LNCaP clone FGC (cell line): Measurements from ENCODE around the gene ST6GALNAC1.
A peak's percentile ranks its signal among the peaks of the same experiment; 100 is the strongest.

ENCODE experiments used
- DNase-seq: peaks from one replicate; pipeline ENCODE4 v3.0.0-alpha.2; 2011; ENCODE audit warnings: low read depth
- H3K4me3 ChIP-seq: 2 replicates; pipeline ENCODE4 v1.5.1; 2011; ENCODE audit warnings: mild to moderate bottlenecking, low read depth, low read length, control low read depth
- TF ChIP-seq, protein P1 (sequence below): IDR thresholded peaks from 2 replicates; pipeline ENCODE4 v1.5.1; 2012; ENCODE audit warnings: mild to moderate bottlenecking; ENCODE audit not compliant: control insufficient read depth, insufficient read depth; ENCODE audit errors: extremely low read depth

ST6GALNAC1 gene

GRCh38 chr17:76671123-76671911 is 27.8 kb upstream of the ST6GALNAC1 start:
- TF ChIP-seq, protein P1, sequence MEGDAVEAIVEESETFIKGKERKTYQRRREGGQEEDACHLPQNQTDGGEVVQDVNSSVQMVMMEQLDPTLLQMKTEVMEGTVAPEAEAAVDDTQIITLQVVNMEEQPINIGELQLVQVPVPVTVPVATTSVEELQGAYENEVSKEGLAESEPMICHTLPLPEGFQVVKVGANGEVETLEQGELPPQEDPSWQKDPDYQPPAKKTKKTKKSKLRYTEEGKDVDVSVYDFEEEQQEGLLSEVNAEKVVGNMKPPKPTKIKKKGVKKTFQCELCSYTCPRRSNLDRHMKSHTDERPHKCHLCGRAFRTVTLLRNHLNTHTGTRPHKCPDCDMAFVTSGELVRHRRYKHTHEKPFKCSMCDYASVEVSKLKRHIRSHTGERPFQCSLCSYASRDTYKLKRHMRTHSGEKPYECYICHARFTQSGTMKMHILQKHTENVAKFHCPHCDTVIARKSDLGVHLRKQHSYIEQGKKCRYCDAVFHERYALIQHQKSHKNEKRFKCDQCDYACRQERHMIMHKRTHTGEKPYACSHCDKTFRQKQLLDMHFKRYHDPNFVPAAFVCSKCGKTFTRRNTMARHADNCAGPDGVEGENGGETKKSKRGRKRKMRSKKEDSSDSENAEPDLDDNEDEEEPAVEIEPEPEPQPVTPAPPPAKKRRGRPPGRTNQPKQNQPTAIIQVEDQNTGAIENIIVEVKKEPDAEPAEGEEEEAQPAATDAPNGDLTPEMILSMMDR: no peak
- DNase-seq: peak; percentile 100
- H3K4me3 ChIP-seq: peak overlapping the region; percentile 64

DNA sequence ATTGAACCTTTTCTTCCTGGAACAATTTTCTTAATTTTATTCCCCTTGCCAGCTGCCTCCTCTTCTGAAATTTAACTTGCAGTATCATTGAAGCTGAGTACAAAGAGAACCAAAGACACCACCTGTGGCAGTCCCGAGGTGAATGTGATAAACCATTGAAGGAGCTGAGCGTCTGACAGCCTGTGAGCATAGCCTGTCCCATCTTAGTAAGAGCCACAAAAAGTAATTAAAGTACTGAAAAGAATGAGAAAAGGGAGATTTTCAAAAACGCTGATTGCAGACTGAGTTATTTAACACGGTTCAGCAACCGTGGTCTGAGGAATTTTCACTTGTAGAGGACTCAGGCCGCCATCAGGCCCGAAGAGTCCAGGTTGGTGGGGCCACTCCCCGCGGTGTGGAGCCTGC is 27.2 kb upstream of the ST6GALNAC1 start:
- no peak for DNase-seq
- no peak overlapping the region for H3K4me3 ChIP-seq
- TF ChIP-seq, protein P1: no peak

- TF ChIP-seq, protein P1: no peak
- DNase-seq: no peak
- H3K4me3 ChIP-seq: no peak overlapping the region
These were observed 26.6 kb upstream of the ST6GALNAC1 start for GRCh38 chr17:76670020-76670717.

DNA sequence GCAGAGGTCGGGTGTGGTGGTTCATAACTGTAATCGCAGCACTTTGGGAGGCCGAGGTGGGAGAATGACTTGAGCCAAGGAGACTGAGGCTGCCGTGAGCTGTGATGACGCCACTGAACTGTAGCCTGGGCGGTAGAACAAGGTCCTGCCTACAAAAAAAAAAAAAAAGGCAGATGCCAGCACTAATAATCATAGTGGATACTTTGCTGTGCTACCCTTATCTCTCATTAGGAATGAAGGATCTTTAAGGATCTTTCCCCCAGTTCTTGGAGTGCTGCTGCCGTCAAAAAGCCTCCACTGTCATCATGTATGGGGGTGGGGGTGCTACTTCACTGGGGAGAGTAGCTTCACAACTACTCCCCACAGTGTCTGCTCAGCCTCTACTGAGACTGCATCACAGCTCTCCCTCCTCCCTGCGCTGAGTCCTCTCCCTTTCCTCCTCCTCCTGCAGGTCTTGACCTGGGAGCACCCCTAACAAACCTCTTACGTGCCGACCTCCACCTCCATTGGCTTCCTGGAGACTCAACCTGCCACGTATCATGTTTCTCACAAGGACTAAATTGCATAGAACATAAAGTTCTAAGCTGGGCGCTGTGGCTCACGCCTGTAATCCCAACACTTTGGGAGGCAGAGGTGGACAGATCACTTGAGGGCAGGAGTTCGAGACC is 24.4 kb upstream of the ST6GALNAC1 start:
- no peak overlapping the region for H3K4me3 ChIP-seq
- DNase-seq: no peak
- TF ChIP-seq, protein P1: no peak

- H3K4me3 ChIP-seq: no peak overlapping the region
- no peak for DNase-seq
- TF ChIP-seq, protein P1: no peak
These were observed 23.9 kb upstream of the ST6GALNAC1 start for GRCh38 chr17:76667491-76667755.

DNA sequence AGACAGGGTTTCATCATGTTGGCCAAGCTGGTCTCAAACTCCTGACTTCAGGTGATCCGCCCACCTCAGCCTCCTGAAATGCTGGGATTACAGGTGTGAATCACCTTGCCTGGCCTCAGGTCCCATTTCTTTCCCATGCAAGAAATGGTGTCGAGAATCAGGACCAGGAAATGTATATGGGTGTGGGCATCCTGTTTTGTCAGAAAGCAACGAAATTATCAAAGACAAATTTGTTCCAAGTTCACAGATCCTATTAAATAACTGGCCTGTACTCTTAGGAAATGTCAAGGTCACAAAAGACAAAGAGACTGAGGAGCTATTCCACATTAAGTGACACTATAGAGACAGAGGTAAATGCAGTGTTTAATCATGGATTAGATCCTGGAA is 17.1 kb upstream of the ST6GALNAC1 start:
- TF ChIP-seq, protein P1: no peak
- DNase-seq: no peak

More for the DNA sequence above, 17.1 kb upstream of the ST6GALNAC1 start:
- H3K4me3 ChIP-seq: no peak overlapping the region
